Motor neuron (in vitro differentiated cells): ENCODE measurements around the gene PHETA2. TPM values are rescaled to one million over a fixed set of nuclear protein-coding genes. Genes with fewer than 3 reads are reported as not detected.

Experiments
- ATAC-seq, 8 experiments: fragments of 200-7000 bp; cut with Tn5 transposase; replicated peaks in 6 of 8; 2 replicates each; pipeline ENCODE4 v1.8.0; 2021; ENCODE audit warnings: mild to moderate bottlenecking in 8 of 8, moderate library complexity in 8 of 8
- H3K27ac ChIP-seq, 2 donors: fragments of 250-450 bp; sonication (Bioruptor Pico); 2 replicates each; pipeline ENCODE4 v1.9.0; 2021; ENCODE audit warnings: antibody characterized with exemption in 2 of 2, mild to moderate bottlenecking in 2 of 2, moderate library complexity in 1 of 2
- H3K4me1 ChIP-seq, 2 donors: fragments of 250-450 bp; sonication (Bioruptor Pico); replicated peaks in 1 of 2; 2 replicates each; pipeline ENCODE4 v1.6.1; 2021; ENCODE audit warnings: antibody characterized with exemption in 2 of 2, mild to moderate bottlenecking in 2 of 2, moderate library complexity in 1 of 2
- H3K4me3 ChIP-seq, 5 donors: fragments of 250-450 bp; sonication (Bioruptor Pico); 2 replicates each; pipeline ENCODE4 v1.9.0; 2021; ENCODE audit warnings: antibody characterized with exemption in 5 of 5, mild to moderate bottlenecking in 5 of 5, moderate library complexity in 4 of 5
- WGBS, 10 experiments: fragments of 450-650 bp; shearing (Covaris generic); methylation state at CpG; one replicate each; pipeline ENCODE4 v1.0.0; 2022; 5-methylcytosine and 5-hydroxymethylcytosine counted together
- in situ Hi-C, 9 experiments: fragments of 400-800 bp; cut with MboI; loops; one replicate each; pipeline ENCODE4 v1.15.0; 2021; ENCODE audit warnings: low sequenced_read_pairs in 9 of 9, low pct_unique_long_range_greater_than_20kb in 2 of 9; ENCODE audit not compliant: unreplicated experiment in 9 of 9
- total RNA-seq, 8 experiments: library from RNA; unstranded; fragments of 300-600 nt; gene quantifications; 2 replicates each; pipeline versions ENCODE4 v1.2.3 to v1.2.4, GENCODE V29; 2022

The PHETA2 gene, protein sequence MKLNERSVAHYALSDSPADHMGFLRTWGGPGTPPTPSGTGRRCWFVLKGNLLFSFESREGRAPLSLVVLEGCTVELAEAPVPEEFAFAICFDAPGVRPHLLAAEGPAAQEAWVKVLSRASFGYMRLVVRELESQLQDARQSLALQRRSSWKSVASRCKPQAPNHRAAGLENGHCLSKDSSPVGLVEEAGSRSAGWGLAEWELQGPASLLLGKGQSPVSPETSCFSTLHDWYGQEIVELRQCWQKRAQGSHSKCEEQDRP
- total RNA-seq = 10 to 100 TPM in 3 of 8 experiments, 1 to 10 TPM in 1, under 1 TPM in 4; 0.36 to 18.5 (median 1.1) TPM

DNA sequence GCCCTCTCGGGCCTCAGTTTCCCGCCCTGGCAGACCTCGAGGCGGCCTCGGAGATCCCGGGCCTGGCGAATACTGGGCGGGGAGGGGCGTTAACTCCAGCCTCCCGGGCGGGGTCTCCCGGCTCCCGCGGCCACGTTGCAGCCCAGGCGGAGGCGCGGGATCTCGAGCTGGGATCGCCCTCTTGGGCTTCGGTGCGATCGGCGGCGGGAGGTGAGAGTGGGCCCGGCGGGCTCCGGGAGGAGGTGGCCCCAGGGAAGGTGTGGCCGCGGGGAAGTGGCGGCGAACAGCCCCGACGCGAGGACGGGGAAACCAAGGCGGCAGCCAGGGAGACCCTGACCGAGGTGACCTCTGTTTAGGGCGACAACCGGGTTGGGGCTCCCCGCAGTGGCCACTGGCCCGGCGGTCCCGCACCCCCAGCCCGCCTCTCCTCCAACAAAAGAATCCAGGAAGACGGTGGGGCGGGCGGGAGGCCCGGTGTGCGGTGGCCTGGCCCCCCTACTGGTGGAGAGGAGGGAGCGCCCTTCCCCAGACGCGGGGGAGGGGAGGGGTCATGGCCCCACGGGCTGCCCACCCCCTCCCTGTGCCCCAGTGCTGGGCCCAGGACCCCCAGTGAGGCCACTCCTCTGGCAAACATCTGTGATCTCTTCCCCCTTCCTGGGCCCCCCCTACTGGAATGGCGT is at the start of gene PHETA2:
TSS of gene PHETA2 (plus strand) at position 117 of the 680 bp plus-strand sequence. CDS start 3,046 bp downstream, outside the sequence.
- Histone ChIP-seq H3K4me3 (no peak within 1 kb of the TSS), H3K4me1 (peaks cover 25 to 31% of the 10 kb centered on the region in 2 donors), H3K27ac (no peak within 1 kb of the TSS)
- WGBS, 10 experiments = 0 to 35% methylated on average over 7 to 8 of the region's 55 CpGs; no CpG with 5 or more reads in 8 of the 10 experiments
- peak in 3 of 8 experiments; percentile 5 to 10 (median 6) for ATAC-seq
- in situ Hi-C loops = loop anchor here in 1 of 9 experiments (10.0 kb wide), 1 partner anchor 99 kb away; no protein-coding TSS in a partner anchor

DNA sequence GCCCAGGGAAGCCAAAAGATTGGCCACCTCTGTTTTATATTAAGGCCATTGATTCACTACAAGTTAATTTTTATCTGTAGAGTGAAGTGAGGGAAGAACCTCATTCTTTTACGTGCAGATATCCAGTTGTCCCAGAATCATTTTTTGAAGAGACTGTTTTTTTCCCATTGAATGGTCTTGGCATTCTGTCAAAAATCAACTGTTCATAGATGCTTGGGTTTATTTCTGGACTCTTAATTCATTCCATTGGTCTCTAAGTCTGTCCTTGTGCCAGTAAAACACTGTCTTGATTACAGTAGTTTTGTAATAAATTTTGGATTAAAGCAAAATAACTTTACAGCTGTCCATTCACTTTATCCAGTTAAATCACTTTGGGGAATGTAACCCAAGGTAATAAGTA is 48.6 kb upstream of the PHETA2 start:
- H3K4me1 ChIP-seq = no peaks in the 10 kb centered on the region

DNA sequence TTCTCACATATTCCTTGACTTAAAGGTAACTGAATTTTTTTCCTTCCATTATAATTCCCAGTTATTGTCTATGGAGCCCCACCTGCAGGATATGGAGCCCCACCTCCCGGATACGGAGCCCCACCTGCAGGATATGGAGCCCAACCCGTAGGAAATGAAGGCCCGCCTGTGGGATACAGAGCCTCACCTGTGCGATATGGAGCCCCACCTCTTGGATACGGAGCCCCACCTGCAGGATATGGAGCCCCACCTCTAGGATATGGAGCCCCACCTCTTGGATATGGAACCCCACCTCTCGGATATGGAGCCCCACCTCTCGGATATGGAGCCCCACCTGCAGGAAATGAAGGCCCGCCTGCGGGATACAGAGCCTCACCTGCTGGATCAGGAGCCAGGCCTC is 47.3 kb upstream of the PHETA2 start:
- Histone ChIP-seq H3K27ac (no peak overlapping the region), H3K4me3 (no peak overlapping the region), H3K4me1 (no peaks in the 10 kb centered on the region)
- ATAC-seq = no peak
- in situ Hi-C loops = no loop called here
- 63 to 100% (median 96%) methylated on average over 2 to 7 of the region's 10 CpGs; no CpG with 5 or more reads in 5 of the 10 experiments for WGBS, 10 experiments

More for the DNA sequence above, 48.6 kb upstream of the PHETA2 start:
- 0 to 91% (median 71%) methylated on average over 1 of the region's 1 CpG; no CpG with 5 or more reads in 3 of the 10 experiments for WGBS, 10 experiments
- Histone ChIP-seq H3K4me3 (no peak overlapping the region), H3K27ac (no peak overlapping the region)
- in situ Hi-C loops = no loop called here
- no peak for ATAC-seq

DNA sequence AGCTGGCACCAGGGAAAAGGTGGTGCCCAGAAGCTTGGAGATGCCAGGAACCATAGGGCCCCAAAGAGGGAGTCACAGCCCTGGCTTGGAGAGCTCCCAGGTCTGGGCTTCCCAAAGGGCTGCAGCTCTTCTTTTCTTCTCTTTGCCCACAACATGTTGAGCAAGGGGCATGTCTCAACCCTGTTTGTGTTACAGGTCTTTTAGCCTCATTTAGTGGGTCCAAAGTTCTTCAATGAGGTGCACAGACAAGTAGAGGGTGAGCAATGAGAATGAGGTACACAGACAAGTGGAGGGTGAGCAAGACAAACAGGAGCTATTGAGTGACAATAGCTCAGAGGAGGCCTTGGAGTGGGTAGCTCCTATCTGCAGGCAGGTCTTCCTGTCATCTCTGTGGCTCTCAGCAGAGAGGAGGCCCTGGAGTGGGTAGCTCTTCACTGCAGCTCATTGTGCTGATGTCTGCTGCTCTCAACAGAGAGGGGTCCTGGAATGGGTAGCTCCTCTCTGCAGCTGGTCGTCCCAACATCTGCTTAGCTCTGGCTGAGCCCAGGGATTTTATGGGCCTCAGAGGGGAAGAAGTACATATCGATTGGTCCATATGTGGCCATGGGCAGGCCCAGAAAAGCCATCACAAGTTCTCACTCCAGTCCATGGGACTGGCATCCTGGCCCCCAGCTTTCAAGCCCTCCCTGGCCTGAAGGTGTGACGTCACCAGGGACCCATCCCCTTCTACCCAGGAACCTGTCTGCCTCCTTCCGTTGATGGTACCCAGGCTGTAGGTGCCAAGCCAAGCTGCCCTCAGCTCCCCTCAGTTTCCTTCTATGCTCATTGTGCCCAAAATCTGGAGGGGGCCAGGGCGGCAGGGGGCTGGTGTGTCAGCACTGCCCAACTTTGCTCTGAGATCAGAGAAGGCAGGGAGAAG is 40.5 kb upstream of the PHETA2 start:
- no peak for ATAC-seq
- H3K27ac ChIP-seq = no peak overlapping the region
- no peak overlapping the region for H3K4me3 ChIP-seq
- 11 to 60% (median 35%) methylated on average over 1 to 2 of the region's 5 CpGs; no CpG with 5 or more reads in 6 of the 10 experiments for WGBS, 10 experiments
- in situ Hi-C loops = no loop called here
- no peaks in the 10 kb centered on the region for H3K4me1 ChIP-seq

DNA sequence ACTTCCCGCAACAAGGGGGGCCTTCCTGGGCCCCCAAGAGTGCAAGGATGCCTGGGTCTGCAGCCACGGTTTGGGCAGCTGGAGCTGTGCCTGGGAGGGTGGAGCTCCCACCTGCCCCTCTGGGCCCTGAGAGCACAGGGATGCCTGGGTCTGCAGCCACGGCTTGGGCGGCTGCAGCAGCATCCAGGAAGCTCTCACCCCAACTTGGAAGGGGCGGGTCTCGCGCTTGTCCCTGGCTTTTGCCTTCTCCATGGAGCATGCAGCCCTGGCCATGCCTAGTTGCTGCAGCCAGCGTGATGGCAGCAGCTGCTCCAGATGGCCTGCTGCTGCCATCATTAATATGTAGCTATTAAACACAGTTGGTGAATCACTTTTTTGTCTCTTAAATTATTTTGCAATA is 38.8 kb upstream of the PHETA2 start:
- no peak overlapping the region for H3K27ac ChIP-seq
- in situ Hi-C loops = no loop called here
- 40 to 92% (median 74%) methylated on average over 1 to 7 of the region's 8 CpGs; no CpG with 5 or more reads in 4 of the 10 experiments for WGBS, 10 experiments
- ATAC-seq = no peak
- no peak overlapping the region for H3K4me3 ChIP-seq
- no peaks in the 10 kb centered on the region for H3K4me1 ChIP-seq

DNA sequence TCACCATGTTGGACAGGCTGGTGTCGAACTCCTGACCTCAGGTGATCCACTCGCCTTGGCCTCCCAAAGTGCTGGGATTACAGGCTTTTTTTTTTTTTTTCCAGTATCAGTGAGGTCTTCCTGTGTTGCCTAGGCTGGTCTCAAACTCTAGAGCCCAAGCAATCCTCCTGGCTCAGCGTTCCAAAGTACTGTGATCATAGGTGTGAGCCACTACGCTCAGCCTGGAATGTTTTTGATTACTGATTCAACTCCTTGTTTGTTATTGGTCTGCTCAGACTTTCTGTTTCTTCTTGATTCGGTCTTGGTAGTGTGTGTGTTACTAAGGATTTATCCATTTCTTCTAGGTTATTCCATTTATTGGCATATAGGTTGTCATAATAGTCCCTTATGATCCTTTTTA is 34.8 kb upstream of the PHETA2 start:
- Histone ChIP-seq H3K4me3 (no peak overlapping the region), H3K4me1 (no peaks in the 10 kb centered on the region), H3K27ac (no peak overlapping the region)
- in situ Hi-C loops = no loop called here
- WGBS, 10 experiments = 59 to 100% (median 87%) methylated on average over 1 to 5 of the region's 5 CpGs
- ATAC-seq = no peak

DNA sequence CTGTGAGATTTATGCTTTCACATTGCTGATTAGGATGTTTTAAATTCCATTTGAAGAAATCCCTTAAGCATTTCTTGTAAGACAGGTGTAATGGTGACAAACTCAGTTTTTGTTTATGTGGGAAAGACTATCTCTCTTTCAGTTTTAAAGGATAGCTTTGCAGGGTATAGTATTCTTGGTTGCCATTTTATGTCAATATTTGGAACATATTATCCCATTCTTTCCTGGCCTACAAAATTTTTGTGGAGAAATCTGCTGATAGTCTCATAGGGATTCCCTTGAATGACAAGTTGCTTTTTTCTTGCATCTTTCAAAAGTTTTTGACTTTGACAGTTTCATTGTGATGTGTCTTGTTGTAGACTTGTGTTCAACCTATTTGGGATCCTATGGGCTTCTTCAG is 32.3 kb upstream of the PHETA2 start:
- Histone ChIP-seq H3K4me1 (no peaks in the 10 kb centered on the region), H3K4me3 (no peak overlapping the region), H3K27ac (no peak overlapping the region)
- ATAC-seq = no peak
- in situ Hi-C loops = no loop called here

DNA sequence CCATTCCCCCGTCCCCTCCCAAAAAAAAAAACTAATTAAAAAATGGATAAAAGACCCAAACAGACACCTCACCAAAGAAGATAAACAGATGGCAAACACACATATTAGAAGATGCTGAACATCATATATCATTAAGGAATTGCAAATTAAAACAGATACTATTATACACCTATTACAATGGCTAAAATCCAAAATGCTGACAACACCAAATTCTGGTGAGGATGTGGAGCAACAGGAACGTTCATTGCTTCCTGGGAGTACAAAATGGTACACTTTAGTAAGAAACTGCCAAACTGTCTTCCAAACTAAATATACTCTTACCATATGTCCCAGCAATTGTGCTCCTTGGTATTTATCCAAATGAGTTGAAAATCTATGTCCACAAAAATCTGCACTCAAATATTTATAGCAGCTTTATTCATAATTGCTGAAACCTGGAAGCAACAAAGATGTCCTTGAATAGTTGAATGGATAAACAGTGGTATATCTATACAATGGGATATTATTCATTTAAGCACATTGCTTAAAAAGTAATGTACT is 23.3 kb upstream of the PHETA2 start:
- H3K4me3 ChIP-seq = no peak overlapping the region
- no peak for ATAC-seq
- WGBS, 10 experiments = 40 to 100% (median 77%) methylated on average over 1 to 2 of the region's 2 CpGs; no CpG with 5 or more reads in 1 of the 10 experiments
- in situ Hi-C loops = no loop called here
- H3K27ac ChIP-seq = no peak overlapping the region
- no peaks in the 10 kb centered on the region for H3K4me1 ChIP-seq

DNA sequence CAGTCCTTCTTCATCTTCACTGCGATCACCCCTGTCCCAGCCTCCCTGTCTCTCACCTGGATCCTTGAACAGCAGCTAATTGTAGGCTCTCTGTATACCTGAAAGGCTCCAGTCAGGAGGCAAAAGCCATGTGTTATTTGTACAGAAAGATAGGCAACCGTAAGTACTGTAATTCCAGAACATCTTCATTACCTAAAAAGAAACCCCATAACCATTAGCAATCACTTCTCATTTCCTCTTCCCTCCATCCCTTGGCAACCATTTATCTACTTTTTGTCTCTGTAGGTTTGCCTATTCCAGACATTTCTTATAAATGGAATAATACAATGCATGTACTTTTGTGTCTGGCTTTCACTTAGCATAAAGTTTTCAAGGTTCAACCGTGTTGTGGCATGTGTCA is 21.3 kb upstream of the PHETA2 start:
- no peak overlapping the region for H3K4me3 ChIP-seq
- in situ Hi-C loops = no loop called here
- WGBS, 10 experiments = 51 to 100% (median 87%) methylated on average over 1 to 3 of the region's 3 CpGs; no CpG with 5 or more reads in 2 of the 10 experiments
- H3K27ac ChIP-seq = no peak overlapping the region
- no peak for ATAC-seq
- no peaks in the 10 kb centered on the region for H3K4me1 ChIP-seq

DNA sequence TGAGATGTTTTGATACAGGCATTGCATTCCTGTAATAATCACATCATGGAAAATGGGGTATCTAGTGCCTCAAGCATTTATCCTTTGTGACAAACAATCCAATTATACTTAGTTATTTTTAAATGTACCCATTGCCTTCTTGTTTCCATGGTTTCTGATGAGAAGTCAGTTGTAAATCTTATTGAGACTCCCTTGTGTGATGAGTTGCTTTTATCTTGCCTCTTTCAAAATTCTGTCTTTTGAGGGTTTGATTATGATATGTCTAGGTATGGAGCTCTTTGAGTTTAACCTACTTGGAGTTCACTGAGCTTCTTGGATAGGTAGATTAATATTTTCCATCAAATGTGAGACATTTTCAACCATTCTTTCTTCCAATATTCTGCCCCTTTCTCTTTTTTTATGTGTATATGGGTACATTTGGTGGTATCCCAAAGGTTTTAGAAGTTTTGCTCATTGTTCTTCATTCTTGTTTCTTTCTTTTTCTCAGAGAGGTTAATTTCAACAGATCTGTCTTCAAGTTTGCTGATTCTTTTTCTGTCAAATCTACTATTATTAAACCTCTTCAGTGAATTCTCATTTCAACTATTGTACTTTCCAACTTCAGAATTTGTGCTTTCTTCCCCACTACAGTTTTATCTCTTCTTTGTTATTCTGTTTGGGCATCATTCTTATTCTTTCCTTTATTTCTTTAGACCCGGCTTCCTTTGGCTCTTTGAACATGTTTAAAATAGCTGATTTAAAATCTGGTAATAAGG is 17.1 kb upstream of the PHETA2 start:
- no peaks in the 10 kb centered on the region for H3K4me1 ChIP-seq
- H3K27ac ChIP-seq = no peak overlapping the region
- ATAC-seq = no peak
- 87 to 100% (median 100%) methylated on average over 1 of the region's 1 CpG for WGBS, 10 experiments
- in situ Hi-C loops = no loop called here
- no peak overlapping the region for H3K4me3 ChIP-seq

DNA sequence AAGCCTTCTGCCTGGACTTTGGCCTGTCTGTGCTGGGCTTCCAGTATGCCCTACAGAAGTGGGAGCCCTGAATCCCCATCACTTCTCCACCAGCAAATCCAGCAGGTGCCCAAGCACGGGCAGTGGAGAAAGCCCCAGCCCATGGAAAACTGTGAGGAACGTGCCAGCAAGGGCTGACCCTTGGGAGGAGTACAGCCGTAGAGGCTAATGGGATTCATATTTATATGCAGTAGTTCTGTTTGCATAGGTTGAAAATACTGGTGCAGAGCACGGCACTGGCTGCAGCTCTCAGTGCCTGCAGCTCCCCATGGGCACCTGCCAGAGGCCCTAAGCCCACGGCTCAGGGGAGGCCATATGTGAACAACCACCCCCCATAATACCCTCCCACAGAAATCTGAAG is 13.6 kb upstream of the PHETA2 start:
- ATAC-seq = no peak
- peaks cover 0 to 5% of the 10 kb centered on the region in 2 donors for H3K4me1 ChIP-seq
- H3K27ac ChIP-seq = no peak overlapping the region
- 67 to 100% (median 93%) methylated on average over 1 to 2 of the region's 5 CpGs; no CpG with 5 or more reads in 6 of the 10 experiments for WGBS, 10 experiments
- in situ Hi-C loops = no loop called here
- no peak overlapping the region for H3K4me3 ChIP-seq

DNA sequence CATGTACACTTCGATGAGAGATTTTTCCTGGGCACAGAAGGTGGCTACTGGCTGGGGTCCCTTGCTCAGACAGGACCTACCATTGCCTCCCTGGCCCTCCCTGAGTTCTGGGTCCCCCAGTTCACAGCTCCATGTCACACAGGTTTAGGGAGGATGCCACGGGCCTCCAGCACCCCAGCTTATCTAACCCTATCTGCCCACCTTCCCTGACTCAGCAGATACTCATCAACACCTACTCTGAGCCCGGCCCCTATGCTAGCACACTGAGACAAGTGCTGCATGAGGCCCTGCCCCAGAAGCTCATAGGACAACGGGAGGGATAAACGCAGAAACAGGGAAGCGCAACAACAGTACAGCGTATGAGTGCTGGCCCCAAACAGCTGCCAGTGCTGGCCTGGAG is 13.0 kb upstream of the PHETA2 start:
- Histone ChIP-seq H3K27ac (no peak overlapping the region), H3K4me1 (peaks cover 0 to 9% of the 10 kb centered on the region in 2 donors), H3K4me3 (no peak overlapping the region)
- in situ Hi-C loops = no loop called here
- no peak for ATAC-seq
- 83 to 100% (median 95%) methylated on average over 1 to 3 of the region's 7 CpGs; no CpG with 5 or more reads in 6 of the 10 experiments for WGBS, 10 experiments
